Right ventricle myocardium inferior (tissue), 1 donor: Measurements from ENCODE around the gene UACA. TPM values are rescaled to one million over a fixed set of nuclear protein-coding genes. Genes with fewer than 3 reads are reported as not detected.
"Not testable (repeated sequence)": the region's sequence is repeated elsewhere in the genome, so short reads cannot be mapped to it uniquely, and the experiment has no call there.

Experiments
- ATAC-seq: fragments of 200-7000 bp; cut with Tn5 transposase; one replicate; pipeline ENCODE4 v1.9.1; 2020; ENCODE audit warnings: mild to moderate bottlenecking, moderate library complexity
- DNase-seq: peaks from one replicate; pipeline ENCODE4 v3.0.0; 2021; ENCODE audit errors: missing footprints
- intact Hi-C: fragments of 100-400 bp; cut with DNase I; formaldehyde crosslinking; loops from one replicate; pipeline ENCODE4 v1.11.0; 2022
- long read RNA-seq: library from polyadenylated mRNA; unstranded; transcript quantifications from one replicate; pipeline ENCODE4 v2.0.0, GENCODE V29; 2021
- total RNA-seq: library from RNA; stranded (reverse); fragmentation: NEBNext Ultra II Directional; extraction: Animal tissue kit (Norgen Biotek cat#: 25700); gene quantifications from one replicate; pipeline ENCODE4 v1.2.1, GENCODE V29; 2021
- donor health status: DM: no; HTN: yes; CAD: no; lungs with severe emphysema.

Gene UACA, protein sequence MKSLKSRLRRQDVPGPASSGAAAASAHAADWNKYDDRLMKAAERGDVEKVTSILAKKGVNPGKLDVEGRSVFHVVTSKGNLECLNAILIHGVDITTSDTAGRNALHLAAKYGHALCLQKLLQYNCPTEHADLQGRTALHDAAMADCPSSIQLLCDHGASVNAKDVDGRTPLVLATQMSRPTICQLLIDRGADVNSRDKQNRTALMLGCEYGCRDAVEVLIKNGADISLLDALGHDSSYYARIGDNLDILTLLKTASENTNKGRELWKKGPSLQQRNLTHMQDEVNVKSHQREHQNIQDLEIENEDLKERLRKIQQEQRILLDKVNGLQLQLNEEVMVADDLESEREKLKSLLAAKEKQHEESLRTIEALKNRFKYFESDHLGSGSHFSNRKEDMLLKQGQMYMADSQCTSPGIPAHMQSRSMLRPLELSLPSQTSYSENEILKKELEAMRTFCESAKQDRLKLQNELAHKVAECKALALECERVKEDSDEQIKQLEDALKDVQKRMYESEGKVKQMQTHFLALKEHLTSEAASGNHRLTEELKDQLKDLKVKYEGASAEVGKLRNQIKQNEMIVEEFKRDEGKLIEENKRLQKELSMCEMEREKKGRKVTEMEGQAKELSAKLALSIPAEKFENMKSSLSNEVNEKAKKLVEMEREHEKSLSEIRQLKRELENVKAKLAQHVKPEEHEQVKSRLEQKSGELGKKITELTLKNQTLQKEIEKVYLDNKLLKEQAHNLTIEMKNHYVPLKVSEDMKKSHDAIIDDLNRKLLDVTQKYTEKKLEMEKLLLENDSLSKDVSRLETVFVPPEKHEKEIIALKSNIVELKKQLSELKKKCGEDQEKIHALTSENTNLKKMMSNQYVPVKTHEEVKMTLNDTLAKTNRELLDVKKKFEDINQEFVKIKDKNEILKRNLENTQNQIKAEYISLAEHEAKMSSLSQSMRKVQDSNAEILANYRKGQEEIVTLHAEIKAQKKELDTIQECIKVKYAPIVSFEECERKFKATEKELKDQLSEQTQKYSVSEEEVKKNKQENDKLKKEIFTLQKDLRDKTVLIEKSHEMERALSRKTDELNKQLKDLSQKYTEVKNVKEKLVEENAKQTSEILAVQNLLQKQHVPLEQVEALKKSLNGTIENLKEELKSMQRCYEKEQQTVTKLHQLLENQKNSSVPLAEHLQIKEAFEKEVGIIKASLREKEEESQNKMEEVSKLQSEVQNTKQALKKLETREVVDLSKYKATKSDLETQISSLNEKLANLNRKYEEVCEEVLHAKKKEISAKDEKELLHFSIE (N-terminal part only)
- 25.8 TPM for total RNA-seq
- long read RNA-seq, full-length matches to known transcripts: 5 of 9 reads
- long read RNA-seq, partial matches to known transcripts: 2 of 9 reads
- long read RNA-seq, other reads (novel, unspliced or antisense): 2 of 9 reads

DNA sequence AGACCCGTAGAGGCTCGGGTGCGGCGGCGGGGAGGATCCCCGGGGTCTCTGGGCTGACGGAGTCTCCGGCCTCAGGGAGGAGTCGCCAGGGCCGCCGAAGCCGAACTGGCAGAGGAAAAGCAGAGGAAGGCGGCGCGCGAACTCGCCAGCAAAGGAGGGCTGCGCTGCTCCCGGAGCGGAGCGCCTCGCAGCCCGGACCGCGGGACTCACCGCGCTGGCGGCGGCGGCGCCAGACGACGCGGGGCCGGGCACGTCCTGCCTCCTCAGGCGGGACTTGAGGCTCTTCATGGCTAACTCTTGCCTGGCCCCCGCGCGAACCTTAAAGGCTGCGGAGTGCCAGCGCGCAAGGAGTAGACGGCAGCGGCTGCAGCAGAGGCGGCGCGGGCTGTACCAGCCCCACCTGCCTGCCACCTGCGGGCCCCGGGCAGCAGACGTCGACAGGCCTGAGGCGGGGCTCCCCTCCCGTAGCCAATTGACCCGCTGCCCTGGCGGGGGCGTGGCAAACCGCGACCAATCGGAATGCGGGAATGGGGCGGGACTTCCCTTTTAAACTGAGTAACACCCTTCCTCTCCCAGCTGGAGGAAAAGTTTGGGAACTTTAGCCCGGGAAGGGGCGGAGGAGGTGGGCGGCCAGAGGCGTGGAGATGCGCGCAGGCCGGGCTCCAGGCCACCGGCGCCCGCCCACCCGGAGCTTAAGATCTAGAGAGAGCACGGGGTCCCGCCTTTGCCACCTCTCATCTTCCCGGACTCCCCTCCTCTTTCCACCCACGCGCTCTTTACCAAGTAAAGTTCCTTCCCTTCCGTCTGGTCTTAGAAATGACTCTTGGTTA is at the start of gene UACA:
UACA (minus strand) TSS at position 439 of the 830 bp plus-strand sequence; CDS start at position 288, 151 bp downstream.
- DNase-seq: peak; percentile 95
- ATAC-seq: peak; percentile 99
- intact Hi-C loops: loop anchor here (2.0 to 5.0 kb wide), 2 partner anchors 49 to 81 kb away; no protein-coding TSS in a partner anchor

DNA sequence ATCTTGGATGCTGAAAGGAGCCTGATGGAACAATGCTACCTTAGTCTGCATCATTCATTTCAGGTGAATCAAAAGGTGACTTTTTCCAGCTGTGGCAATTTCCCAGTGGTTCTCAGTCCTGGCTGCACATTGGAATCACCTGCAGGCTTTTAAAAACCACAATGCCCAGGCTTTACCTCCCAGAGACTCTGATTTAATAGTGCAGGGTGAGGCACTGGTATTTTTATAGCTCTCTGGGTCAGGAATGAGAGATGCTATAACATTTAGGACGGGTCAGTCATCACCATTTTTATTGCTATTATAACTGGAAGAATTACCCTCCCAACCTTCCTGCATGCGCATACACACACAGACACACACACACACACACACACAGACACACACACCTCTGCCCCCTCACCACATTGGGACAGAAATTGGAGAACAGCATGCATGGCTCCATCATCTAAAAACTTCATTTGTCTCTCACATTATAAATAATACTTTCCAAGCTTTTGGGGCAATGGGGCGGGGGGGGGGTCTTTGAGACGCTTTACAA is 49.5 kb upstream of the UACA start:
- ATAC-seq: no peak
- no peak for DNase-seq
- intact Hi-C loops: loop anchor here (1.0 to 2.0 kb wide), 2 partner anchors 50 to 134 kb away; partner anchors contain the start of gene UACA

DNA sequence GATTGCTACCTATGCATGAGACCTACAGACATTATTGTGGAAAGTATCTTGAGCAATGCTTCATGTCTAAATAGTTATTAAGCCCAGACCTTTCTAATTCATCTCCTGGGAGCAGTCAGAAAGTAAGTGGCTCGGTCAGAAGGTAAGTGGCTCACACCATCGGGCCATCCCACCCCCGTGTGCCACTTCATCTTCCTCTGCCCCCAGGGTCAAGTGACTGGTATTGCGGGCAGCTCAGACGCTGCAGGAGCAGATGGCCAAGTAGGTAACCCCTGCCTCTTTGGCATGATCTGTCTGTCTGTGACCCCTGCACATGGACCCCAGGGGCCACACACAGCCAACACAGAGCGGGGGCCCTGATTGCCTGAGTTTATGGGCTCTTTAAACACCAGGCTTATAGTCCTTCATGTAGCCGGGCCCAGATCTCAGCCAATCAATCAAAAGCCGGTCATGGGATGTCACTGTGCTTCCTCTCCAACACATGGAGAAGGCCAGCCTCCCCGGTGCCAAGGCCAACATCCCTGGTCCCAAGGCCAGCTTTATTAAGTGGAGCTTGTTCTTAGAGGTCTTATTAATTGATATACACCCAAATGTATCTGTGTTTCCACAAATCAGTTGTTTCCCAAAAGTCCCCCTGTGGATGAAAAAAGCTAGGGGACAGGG is 47.7 kb upstream of the UACA start:
- ATAC-seq (peak; percentile 29), DNase-seq (no peak)
- intact Hi-C loops: loop anchor here (2.0 kb wide), 1 partner anchor 242 kb away; no protein-coding TSS in a partner anchor

DNA sequence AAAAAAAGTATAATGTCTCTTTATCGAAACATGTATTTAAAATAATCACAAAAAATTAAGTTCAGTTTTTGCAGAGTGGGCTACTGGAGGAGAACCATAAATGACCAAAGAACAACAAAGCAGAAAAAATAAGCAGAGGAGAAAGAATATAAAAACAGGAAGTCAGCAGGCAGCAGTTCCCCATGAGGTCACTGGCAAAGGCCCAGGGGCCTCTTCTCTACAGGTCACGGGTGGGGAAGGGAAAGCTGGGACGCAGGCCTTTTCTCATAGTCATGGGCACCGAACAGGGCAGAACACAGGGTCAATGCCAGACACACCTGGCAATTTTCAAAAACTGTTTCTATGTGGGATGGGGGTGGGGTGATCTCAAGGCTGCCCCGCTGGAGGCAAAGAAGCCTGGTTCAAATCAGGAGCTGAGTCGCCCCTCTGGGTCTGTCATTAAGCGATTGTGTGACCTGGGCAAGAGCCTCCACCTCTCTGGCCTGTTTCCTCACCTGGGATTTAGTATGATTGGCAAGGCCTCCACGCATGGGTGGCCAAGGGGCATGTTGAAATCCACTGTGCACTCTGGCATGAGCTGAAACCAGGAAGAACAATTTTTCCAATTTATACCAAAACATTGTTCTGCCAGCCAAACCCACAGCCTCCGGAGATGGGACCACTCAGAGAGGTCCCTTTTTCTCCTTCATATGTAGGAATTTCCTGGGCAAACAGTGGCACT is 43.8 kb upstream of the UACA start:
- intact Hi-C loops: no loop called here
- ATAC-seq (no peak), DNase-seq (peak; percentile 81)

DNA sequence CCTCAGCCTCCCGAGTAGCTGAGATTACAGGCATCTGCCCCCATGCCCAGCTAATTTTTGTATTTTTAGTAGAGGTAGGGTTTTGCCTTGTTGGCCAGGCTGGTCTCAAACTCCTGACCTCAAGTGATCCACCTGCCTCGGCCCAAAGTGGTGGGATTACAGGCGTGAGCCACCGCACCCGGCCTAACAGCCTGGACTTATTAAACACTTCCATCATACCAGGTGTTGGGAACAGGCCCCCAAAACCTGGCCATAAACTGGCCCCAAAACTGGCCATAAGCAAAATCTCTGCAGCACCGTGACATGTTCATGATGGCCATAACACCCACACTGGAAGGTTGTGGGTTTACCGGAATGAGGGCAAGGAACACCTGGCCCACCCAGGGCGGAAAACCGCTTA is 41.0 kb upstream of the UACA start:
- DNase-seq, intact Hi-C loops, ATAC-seq: not testable (repeated sequence)

DNA sequence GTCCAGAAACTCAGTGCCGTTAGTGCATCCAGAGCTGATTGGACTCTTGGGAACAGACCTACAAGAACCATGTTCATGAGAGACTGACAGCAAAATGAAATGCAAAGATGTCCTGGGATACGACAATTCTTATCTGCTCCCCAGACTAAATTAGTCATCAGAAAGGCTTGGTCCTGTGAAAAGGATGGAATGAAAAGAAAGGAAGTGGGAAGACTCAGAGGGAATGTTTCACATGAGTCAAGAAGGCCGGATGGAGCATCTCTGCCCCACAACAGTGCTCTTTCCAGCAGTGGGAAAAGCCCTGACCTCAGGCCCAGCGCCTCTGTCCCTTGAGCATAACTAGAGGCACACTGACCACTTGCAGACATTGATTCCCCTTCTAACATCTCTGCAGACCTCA is 39.3 kb upstream of the UACA start:
- DNase-seq (peak; percentile 46), ATAC-seq (peak; percentile 52)
- intact Hi-C loops: no loop called here

DNA sequence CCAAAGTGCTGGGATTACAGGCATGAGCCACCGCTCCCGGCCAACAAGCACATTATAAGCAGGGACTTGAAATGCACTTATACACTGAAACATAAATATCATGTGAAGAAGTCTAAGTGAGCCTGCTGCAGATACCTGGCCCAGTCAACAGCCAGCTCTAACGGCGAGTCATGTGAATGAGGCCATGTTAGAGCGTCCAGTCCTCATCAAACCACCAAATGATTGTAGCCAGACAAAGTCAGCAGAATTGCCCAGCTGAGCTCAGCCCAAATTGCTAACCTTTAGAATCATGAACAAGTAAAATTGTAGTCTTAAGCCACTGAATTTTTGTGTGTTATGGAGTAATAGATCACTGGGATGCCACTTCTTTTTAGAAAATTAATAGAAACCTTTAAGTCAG is 37.8 kb upstream of the UACA start:
- ATAC-seq (no peak), DNase-seq (peak; percentile 39)
- intact Hi-C loops: no loop called here

DNA sequence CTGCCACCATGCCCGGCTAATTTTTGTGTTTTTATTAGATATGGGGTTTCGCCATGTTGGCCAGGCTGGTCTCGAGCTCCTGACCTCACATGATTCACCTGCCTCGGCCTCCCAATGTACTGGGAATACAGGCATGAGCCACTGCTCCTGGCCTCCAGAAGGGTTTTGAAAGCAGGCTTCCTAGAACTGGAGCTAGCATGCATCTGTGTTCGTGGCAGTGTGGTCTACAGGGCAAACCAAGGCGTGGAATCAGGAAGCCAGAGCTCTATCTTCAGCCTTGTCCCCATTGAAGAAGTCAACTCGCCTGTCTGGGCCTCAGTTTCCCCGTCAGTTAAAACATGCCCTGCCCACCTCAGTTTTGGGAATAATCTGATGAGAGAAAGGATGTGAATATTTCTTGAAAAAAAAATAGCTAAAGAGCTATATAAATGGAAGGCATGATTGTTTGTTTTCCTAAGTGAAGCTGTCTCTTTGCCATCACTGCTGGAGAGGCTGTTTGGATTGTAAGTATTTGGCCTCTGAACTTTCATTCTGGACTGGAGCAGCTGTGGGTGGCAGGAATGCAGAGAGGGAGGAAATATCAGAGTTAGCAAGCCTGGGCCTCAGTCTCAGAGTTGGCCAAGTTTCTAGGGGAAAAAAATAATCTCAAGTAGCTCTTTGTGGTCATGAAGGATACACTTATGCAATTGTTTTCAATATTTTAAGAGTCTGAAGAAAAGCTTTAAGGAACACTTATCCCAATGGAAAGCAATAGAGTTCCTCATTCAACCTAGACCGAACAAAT is 36.5 kb upstream of the UACA start:
- peak; percentile 27 for DNase-seq
- ATAC-seq: peak; percentile 75

DNA sequence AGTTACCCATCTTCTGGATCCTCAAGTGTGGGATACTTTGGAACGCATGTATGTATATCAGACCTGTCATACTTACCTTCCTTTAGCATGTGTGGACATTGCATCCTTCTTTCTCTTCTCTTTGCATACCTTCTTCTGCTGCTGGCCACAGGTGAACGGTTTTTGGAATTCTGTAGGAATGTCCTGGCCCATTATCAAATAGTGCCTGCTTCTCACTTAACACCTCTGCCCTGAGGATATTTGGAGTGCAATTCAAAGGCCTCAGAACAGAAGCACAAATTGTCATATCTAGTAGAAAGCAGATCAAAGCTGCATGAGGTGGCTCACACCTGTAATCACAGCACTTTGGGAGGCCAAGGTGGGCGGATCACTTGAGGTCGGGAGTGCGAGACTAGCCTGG is 34.1 kb upstream of the UACA start:
- no peak for ATAC-seq
- intact Hi-C loops: no loop called here

More for the DNA sequence above, 36.5 kb upstream of the UACA start:
- intact Hi-C loops: no loop called here

DNA sequence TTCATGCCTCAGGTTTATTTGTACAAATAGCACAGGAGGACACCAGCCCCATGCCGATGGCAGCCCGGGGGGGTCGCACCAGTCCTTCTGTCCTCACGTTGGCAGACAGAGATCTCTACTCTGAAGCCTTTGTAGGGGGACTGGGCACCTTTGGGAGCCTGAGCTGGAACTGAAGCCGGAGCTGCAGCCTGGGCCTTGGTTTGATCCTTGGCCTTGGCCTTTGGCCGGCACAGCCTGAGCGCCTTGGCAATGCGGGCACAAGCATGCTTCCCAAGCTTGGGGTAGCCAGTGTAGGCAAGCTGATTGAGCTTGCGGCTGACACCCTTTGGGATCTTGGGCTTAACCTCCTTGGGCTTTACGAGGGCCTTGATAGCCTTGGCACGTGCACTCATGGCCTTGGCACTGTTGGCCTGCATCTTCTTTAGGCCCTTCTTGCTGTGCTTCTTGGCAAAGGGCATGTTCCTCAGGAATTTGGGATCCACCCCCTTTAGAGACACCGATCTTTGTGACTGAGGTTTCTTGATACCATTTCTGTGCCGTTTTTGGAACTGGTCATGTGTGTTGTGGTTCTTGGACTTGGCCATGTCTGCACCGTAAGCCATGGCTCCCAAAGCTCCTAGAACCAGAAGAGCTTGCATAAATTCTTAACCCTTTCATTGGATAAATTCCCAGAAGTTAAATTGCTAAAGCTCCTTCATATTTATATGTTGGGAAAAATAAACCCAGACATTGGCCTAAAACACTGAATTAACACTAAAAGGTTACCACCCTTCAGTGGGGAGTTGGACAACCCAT is 33.4 kb upstream of the UACA start:
- peak; percentile 49 for DNase-seq
- ATAC-seq: no peak
- intact Hi-C loops: no loop called here

More for the DNA sequence above, 34.1 kb upstream of the UACA start:
- DNase-seq: no peak

DNA sequence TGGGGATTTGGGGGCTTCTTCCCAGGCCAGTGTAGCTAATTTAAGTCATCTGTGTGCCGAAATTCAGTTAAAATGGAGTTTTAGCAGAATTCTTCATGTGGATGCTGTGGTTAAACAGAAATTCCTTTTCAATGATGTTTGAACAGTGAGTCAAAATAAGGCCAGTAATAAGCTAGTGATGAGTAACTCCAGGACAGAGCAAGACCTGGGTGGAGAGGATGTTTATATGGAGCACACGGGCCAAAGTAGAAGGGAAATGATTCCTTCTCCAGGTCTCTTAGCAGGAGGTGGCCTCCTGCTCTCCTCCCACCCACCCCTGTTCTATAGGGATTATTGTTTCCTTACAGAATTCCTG is 31.9 kb upstream of the UACA start:
- intact Hi-C loops: no loop called here
- ATAC-seq (no peak), DNase-seq (no peak)

DNA sequence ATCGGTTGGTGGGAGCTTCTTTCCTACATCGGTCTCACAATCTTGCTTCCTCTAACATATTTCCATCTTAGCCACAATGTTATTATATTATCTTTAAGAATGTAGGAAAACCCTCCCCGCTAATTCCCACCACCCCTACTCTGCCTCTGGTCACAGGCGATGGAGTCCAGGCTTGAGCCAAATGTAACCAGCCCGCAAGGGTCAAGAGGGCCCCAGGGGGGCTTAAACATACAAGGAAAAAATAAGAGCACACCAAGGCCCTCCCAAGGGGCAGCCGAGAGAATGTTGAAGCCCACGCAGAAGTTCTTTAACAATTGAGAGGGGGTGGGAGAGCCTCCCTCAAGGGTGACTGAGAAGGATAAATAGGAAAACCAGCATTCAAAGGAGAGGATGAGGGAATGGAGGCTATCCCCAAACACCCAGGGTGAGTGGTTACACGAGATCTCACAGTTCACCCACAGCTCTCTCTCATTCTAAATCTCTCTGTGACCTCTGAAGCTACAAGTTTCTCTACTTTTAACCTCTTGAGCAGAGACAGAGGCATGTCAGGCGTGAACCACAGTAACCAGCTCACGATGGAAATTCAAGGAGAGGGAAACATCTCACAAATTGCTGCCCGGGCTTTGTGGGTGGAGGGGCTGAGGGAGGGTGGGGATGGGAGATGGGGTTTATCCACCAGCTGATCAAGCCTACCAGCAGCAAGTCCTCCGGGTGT is 31.4 kb upstream of the UACA start:
- intact Hi-C loops: no loop called here
- DNase-seq (no peak), ATAC-seq (no peak)

DNA sequence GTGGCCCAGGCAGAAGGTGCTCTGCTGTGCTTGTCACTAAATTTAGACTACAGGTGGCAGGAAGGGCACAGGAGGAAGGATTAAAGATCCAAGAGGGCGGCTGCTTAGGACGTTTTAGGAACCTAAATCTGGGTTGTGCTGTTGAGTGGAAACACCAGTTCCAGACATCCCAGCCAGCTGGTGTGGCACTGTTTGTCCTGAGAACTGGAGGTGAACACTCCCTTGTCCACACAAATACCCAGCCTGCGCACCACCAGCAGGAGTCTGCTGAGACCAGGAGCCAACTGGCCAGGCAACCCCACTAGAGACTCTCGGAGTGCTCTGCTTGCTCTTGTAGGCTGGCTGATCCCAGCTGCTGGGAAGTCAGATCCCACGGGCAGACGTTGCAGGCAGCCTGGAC is 30.3 kb upstream of the UACA start:
- ATAC-seq (no peak), DNase-seq (no peak)
- intact Hi-C loops: no loop called here

DNA sequence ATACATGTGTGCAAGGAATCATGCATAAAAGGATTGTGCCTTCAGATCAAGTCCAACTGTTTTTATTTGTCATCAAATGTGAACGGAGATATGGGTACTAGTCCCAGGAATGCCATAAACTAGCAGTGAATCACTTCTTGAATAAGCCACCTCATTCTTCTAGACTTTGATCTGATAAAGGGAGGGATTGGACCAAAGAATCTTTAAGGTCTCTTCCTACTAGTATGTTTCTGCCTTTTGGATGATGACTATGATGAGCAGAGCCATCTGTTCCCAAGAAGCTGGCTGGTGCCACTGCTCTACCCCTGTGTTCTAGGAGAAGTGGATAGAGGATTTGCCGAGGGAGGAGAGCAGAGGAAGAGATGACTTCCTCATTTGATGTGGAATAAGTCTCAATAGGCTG is 28.8 kb upstream of the UACA start:
- no peak for DNase-seq
- ATAC-seq: no peak
- intact Hi-C loops: no loop called here
